Fibroblast of lung (primary cell): ENCODE measurements around the gene ARL15. TPM values are rescaled to one million over a fixed set of nuclear protein-coding genes. Genes with fewer than 3 reads are reported as not detected.

ENCODE experiments used
- DNase-seq, 2 donors: peaks; one replicate each; pipeline versions ENCODE4 v3.0.0 to v3.0.0-alpha.2; 2010; ENCODE audit warnings: low read depth in 2 of 2
- H2AFZ ChIP-seq: 2 replicates; pipeline ENCODE4 v1.5.1; 2012; ENCODE audit warnings: low read length, control low read depth, inconsistent platforms
- H3K27ac ChIP-seq: 2 replicates; pipeline ENCODE4 v1.5.1; 2011; ENCODE audit warnings: low read length, control low read depth; ENCODE audit not compliant: insufficient read depth
- H3K27me3 ChIP-seq: 2 replicates; pipeline ENCODE4 v1.5.1; 2011; ENCODE audit warnings: mild to moderate bottlenecking, low read length; ENCODE audit not compliant: control insufficient read depth, insufficient read depth
- H3K36me3 ChIP-seq: 2 replicates; pipeline ENCODE4 v1.5.1; 2011; ENCODE audit warnings: low read length; ENCODE audit not compliant: control insufficient read depth, insufficient read depth
- H3K4me1 ChIP-seq: 2 replicates; pipeline ENCODE4 v1.5.1; 2011; ENCODE audit warnings: low read length; ENCODE audit not compliant: control insufficient read depth, insufficient read depth; ENCODE audit errors: extremely low read depth
- H3K4me2 ChIP-seq: 2 replicates; pipeline ENCODE4 v1.5.1; 2011; ENCODE audit warnings: low read length, control low read depth; ENCODE audit not compliant: insufficient read depth; ENCODE audit errors: extremely low read depth
- H3K4me3 ChIP-seq, 4 experiments: fragments of 200-600 bp in 1 of 4; sonication (generic) in 1 of 4; replicated peaks in 1 of 4; 2 replicates each; pipeline ENCODE4 v1.5.1; 2011 to 2016; ENCODE audit warnings: low read length in 4 of 4, low read depth in 3 of 4, mild to moderate bottlenecking in 3 of 4, control low read depth in 2 of 4, inconsistent platforms in 1 of 4, mixed read lengths in 1 of 4; ENCODE audit not compliant: insufficient read depth in 1 of 4; ENCODE audit errors: control extremely low read depth in 1 of 4
- H3K79me2 ChIP-seq: 2 replicates; pipeline ENCODE4 v1.5.1; 2012; ENCODE audit warnings: mild to moderate bottlenecking, low read length, inconsistent platforms; ENCODE audit not compliant: control insufficient read depth, insufficient read depth
- H3K9ac ChIP-seq: 2 replicates; pipeline ENCODE4 v1.5.1; 2011; ENCODE audit warnings: mild to moderate bottlenecking, low read length, control low read depth; ENCODE audit not compliant: insufficient read depth
- H3K9me3 ChIP-seq: 2 replicates; pipeline ENCODE4 v1.5.1; 2012; ENCODE audit warnings: low read depth, low read length; ENCODE audit not compliant: control insufficient read depth, insufficient read depth
- H4K20me1 ChIP-seq: 2 replicates; pipeline ENCODE4 v1.5.1; 2011; ENCODE audit warnings: low read length; ENCODE audit not compliant: control insufficient read depth, insufficient read depth; ENCODE audit errors: extremely low read depth
- CTCF ChIP-seq, 2 donors: IDR thresholded peaks in 1 of 2; conservative IDR thresholded peaks in 1 of 2; 1 replicate in 1 of 2; 2 replicates in 1 of 2; pipeline ENCODE4 v1.5.1; 2011 to 2012; ENCODE audit warnings: low read length in 2 of 2, control low read depth in 1 of 2, inconsistent platforms in 1 of 2, low read depth in 1 of 2, mild to moderate bottlenecking in 1 of 2
- EZH2 ChIP-seq: IDR thresholded peaks from 2 replicates; pipeline ENCODE4 v1.5.1; 2012; ENCODE audit warnings: low read length, control low read depth, mild to moderate bottlenecking; ENCODE audit errors: missing control alignments
- polyA plus RNA-seq, 2 donors: library from polyadenylated mRNA; depleted of rRNA in 1 of 2; stranded (reverse) in 1 of 2; unstranded in 1 of 2; fragments of >200 nt; gene quantifications; 2 replicates each; pipeline ENCODE4 v1.2.1, GENCODE V29; 2011 to 2012; ENCODE audit warnings: missing spikeins in 1 of 2
- total RNA-seq: library from RNA; depleted of rRNA; stranded (reverse); fragments of >200 nt; gene quantifications from 2 replicates; pipeline ENCODE4 v1.2.1, GENCODE V29; 2014

The ARL15 gene
- total and polyA plus RNA-seq, 2 donors (not counting 1 experiment from before 2014, with no cell fraction given) = 20.6 to 28.7 TPM

GRCh38 chr5:53900677-53901076, 409.7 kb downstream of the ARL15 start:
- H3K27ac ChIP-seq = no peak overlapping the region

GRCh38 chr5:53895091-53895683, 415.2 kb downstream of the ARL15 start:
- no peaks in the 10 kb centered on the region for H3K79me2 ChIP-seq
- no peak overlapping the region for H3K4me3 ChIP-seq
- peaks cover 6% of the 10 kb centered on the region for H3K4me1 ChIP-seq
- TF ChIP-seq EZH2 (no peak), CTCF (conservative IDR thresholded peaks at IDR 0.05 in 1 of 2, IDR thresholded peaks at IDR 0.05 in 1 of 2; ENCODE audit: low read depth in 1 of 2, low read length in 2 of 2) (no peak)
- H3K4me2 ChIP-seq = no peak overlapping the region
- no peak for DNase-seq
- H3K36me3 ChIP-seq = no peaks in the 10 kb centered on the region
- H3K9ac ChIP-seq = no peak overlapping the region
- no peak overlapping the region for H2AFZ ChIP-seq
- H3K9me3 ChIP-seq = no peaks in the 10 kb centered on the region
- no peaks in the 10 kb centered on the region for H4K20me1 ChIP-seq
- no peak overlapping the region for H3K27ac ChIP-seq
- H3K27me3 ChIP-seq = no peaks in the 10 kb centered on the region

More at GRCh38 chr5:53900677-53901076, 409.7 kb downstream of the ARL15 start:
- no peaks in the 10 kb centered on the region for H3K27me3 ChIP-seq
- no peaks in the 10 kb centered on the region for H3K9me3 ChIP-seq
- H3K4me1 ChIP-seq = no peaks in the 10 kb centered on the region
- peak in 1 of 2 donors; percentile 17 for DNase-seq
- H4K20me1 ChIP-seq = no peaks in the 10 kb centered on the region
- H2AFZ ChIP-seq = no peak overlapping the region
- no peak for TF ChIP-seq EZH2
- no peak for TF ChIP-seq CTCF (conservative IDR thresholded peaks at IDR 0.05 in 1 of 2, IDR thresholded peaks at IDR 0.05 in 1 of 2; ENCODE audit: low read depth in 1 of 2, low read length in 2 of 2)
- H3K4me3 ChIP-seq = no peak overlapping the region
- no peaks in the 10 kb centered on the region for H3K79me2 ChIP-seq
- no peak overlapping the region for H3K4me2 ChIP-seq
- no peaks in the 10 kb centered on the region for H3K36me3 ChIP-seq
- H3K9ac ChIP-seq = no peak overlapping the region

GRCh38 chr5:53893626-53894025, 416.7 kb downstream of the ARL15 start:
- Histone ChIP-seq H3K4me3 (no peak overlapping the region), H3K4me1 (peaks cover 6% of the 10 kb centered on the region), H4K20me1 (no peaks in the 10 kb centered on the region), H2AFZ (no peak overlapping the region), H3K4me2 (no peak overlapping the region), H3K27ac (no peak overlapping the region), H3K36me3 (no peaks in the 10 kb centered on the region), H3K27me3 (no peaks in the 10 kb centered on the region), H3K79me2 (no peaks in the 10 kb centered on the region), H3K9me3 (no peaks in the 10 kb centered on the region), H3K9ac (no peak overlapping the region)
- TF ChIP-seq EZH2 (no peak), CTCF (conservative IDR thresholded peaks at IDR 0.05 in 1 of 2, IDR thresholded peaks at IDR 0.05 in 1 of 2; ENCODE audit: low read depth in 1 of 2, low read length in 2 of 2) (no peak)
- no peak for DNase-seq
